T-helper 2 cell treated with Interferon-gamma antibody and Interleukin-4, amounts not matched to agents 100 ng/mL and 5 ng/mL, for 36 hours (primary cell): ENCODE data around the gene SAXO2. TPM values are rescaled to one million over a fixed set of nuclear protein-coding genes. Genes with fewer than 3 reads are reported as not detected.
"Not testable (repeated sequence)": the region's sequence is repeated elsewhere in the genome, so short reads cannot be mapped to it uniquely, and the experiment has no call there.

Source experiments
- intact Hi-C: fragments of 100-400 bp; cut with micrococcal nuclease; formaldehyde crosslinking; loops from one replicate; pipeline ENCODE4 v1.15.1; 2023
- total RNA-seq: library from RNA; stranded (reverse); gene quantifications from 2 replicates; pipeline ENCODE4 v1.2.3, GENCODE V29; 2022

The SAXO2 gene
- total RNA-seq, 1 donor from 2014 or later = 0.68 TPM

- intact Hi-C loops = not testable (repeated sequence)
Measured at GRCh38 chr15:82284381-82284780, 21.8 kb downstream of the SAXO2 start.

DNA sequence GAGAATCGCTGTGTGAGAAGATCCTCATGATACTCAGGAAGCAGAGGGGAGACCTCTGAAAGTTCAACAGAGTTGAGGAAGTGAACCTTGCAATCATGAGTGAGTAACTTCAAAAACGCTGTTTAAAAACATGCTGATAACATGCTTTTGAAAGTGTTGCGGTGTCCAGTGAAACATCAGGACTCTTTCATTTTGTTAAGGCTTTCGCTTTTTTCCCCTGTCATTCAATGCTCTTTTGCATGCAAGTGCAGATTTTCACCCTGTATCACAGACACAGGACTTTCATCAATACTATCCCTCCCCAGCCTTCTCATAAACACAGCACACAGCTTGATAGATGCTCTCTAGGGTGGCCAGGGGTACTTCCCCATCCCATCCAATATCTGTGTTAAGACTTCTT, 23.9 kb downstream of the SAXO2 start:
- intact Hi-C loops = not testable (repeated sequence)

DNA sequence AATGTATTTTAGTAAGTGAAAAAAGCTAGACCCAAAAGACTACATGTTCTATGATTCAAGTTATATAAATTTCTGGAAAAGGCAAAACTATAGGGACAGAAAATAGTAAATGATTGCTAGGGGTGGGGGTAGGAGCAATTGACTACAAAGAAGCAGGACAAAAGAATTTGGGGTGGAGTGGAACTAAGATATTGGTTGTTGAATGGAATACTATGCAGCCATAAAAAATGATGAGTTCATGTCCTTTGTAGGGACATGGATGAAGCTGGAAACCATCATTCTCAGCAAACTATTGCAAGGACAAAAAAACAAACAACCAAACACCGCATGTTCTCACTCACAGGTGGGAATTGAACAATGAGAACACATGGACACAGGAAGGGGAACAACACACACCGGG, 25.6 kb downstream of the SAXO2 start:
- intact Hi-C loops = not testable (repeated sequence)

DNA sequence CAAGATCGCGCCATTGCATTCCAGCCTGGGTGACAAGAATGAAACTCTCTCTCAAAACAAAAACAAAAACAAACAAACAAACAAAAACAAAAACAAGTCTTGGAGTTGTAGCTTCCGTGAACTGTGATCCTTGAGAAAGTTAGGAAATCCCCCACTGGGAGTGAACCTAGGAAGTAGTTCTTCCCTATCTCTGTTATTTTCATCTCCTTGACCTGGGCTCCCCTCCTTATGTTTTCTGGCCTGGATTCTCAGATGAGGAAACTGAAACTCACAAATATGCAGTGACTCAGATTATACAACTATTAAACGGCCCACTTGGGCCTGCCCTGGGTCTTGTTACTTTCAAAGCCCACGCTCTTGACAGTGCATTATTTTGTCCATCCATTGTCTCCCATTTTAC, 29.7 kb downstream of the SAXO2 start:
- intact Hi-C loops = no loop called here

GRCh38 chr15:82294061-82294690, 31.6 kb downstream of the SAXO2 start:
- intact Hi-C loops = no loop called here

DNA sequence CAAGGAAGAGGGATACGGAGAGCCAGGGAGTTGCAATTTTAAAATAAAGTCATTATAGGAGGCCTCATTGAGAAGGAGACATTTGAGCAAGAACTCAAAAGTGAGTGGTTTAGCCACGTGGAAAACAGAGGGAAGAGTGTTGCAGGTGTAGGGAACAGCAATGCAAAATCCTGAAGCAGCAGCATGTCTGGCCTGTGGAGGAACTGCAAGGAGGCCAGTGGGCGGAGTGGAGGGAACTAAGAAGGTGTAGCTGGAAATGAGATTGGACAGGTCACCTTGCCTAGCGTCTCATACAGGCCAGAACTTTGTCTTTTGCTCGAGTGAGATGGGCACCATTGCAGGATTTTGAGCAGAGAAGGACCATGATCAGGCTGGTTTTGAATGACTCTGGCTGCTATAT, 34.9 kb downstream of the SAXO2 start:
- intact Hi-C loops = no loop called here

- intact Hi-C loops = no loop called here
Measured at GRCh38 chr15:82298032-82298431, 35.4 kb downstream of the SAXO2 start.

DNA sequence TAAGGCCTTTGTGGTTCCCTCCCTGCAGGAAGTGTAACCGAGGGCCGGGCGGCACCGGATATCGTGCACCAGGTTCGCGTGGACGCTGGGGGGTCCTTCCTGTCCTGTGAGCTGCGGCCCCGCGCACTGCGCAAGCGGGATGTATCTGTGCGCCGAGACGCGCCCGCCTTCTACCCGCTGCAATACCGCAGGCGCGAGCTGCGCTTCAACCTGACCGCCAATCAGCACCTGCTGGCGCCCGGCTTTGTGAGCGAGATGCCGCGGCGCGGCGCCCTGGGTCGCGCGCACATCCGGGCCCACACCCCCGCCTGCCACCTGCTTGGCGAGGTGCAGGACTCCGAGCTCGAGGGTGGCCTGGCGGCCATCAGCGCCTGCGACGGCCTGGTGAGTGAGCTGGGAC, 35.9 kb downstream of the SAXO2 start:
- intact Hi-C loops = no loop called here

- intact Hi-C loops = not testable (repeated sequence)
Measured at GRCh38 chr15:82299511-82299914, 36.9 kb downstream of the SAXO2 start.

GRCh38 chr15:82300326-82300725, 37.7 kb downstream of the SAXO2 start:
- intact Hi-C loops = not testable (repeated sequence)

DNA sequence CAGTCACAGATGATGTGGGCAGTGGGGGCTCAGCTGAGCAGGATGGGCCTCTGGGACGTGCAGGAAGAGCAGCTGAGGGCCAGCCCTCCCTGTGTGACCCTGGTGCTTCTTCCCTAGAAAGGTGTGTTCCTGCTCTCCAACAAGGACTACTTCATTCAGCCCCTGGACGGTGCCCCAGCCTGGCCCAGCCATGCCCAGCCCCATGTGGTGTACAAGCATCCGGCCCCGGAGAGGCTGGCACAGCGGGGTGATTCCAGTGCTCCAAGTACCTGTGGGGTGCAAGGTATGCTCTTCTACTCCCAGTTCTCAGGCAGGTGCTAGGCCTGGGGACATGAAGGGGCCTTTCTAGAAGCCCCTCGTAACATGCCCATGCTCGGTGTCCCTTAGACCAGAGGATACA, 38.3 kb downstream of the SAXO2 start:
- intact Hi-C loops = no loop called here

GRCh38 chr15:82301296-82302016, 38.8 kb downstream of the SAXO2 start:
- intact Hi-C loops = no loop called here

DNA sequence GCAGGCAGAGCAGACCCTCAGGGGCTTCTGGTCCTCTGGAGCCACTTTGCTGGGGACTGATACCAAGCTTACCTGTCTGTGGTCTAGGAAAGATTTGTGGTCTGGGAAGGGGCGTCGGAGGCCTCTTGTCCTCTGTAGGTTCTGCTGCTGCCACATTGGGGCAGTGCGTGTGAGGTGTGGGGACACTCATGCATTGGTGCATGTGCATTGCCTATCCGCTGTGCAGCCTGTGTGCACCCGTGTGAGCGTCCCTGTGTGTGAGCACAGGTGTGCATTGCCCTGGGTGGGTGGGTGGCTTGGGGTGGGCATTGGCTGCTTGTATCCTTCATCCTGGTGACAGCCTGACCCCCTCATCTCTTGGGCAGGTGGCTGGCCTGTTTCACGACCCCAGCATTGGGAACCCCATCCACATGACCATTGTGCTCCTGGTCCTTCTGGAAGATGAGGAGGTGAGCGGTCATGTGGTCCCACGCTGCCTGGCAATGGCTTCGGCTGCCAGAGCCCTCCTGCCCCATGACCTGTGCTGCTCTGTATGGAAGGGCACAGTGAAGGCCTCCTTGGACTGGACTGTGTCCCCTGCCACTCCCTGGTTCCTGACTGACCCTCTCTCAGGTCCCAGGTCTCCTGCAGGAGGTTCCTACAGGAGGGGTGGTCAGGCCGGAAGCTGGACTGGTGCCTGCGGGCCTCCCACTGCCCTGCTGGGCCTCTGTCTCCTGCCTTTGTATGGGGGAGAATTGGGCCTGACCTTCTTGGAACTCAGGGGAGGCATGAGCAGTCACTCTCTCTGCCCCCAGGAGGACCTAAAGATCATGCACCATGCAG, 41.5 kb downstream of the SAXO2 start:
- intact Hi-C loops = no loop called here

DNA sequence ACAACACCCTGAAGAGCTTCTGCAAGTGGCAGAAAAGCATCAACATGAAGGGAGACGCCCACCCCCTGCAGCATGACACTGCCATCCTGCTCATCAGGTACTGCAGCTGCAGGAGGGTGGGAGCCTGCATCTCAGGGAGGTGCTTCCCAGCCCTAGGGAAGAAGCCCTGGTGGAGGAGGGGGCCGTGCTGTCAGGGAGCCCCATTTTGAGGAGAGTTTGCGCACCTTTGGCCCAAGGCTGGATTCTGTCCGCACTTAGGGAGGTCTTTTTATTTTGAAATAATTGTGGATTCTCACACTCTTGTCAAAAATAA, 42.1 kb downstream of the SAXO2 start:
- intact Hi-C loops = no loop called here

DNA sequence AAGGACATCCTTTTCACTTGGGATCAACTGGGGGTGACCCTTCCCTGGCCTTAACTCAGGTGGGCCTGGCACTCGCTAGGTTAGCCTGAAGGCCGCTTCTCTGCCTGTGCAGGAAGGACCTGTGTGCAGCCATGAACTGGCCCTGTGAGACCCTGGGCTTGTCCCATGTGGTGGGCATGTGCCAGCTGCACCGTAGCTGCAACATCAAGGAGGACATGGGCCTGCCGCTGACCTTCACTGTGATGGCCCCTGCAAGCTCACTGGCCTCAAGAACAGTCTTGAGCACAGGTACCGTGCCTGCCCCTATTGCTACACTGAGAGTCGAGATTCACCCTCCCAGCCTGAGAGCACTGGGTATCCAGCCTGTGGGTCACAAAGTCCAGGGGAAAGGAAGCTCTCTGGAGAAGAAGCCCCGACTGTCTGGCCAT, 43.0 kb downstream of the SAXO2 start:
- intact Hi-C loops = no loop called here

DNA sequence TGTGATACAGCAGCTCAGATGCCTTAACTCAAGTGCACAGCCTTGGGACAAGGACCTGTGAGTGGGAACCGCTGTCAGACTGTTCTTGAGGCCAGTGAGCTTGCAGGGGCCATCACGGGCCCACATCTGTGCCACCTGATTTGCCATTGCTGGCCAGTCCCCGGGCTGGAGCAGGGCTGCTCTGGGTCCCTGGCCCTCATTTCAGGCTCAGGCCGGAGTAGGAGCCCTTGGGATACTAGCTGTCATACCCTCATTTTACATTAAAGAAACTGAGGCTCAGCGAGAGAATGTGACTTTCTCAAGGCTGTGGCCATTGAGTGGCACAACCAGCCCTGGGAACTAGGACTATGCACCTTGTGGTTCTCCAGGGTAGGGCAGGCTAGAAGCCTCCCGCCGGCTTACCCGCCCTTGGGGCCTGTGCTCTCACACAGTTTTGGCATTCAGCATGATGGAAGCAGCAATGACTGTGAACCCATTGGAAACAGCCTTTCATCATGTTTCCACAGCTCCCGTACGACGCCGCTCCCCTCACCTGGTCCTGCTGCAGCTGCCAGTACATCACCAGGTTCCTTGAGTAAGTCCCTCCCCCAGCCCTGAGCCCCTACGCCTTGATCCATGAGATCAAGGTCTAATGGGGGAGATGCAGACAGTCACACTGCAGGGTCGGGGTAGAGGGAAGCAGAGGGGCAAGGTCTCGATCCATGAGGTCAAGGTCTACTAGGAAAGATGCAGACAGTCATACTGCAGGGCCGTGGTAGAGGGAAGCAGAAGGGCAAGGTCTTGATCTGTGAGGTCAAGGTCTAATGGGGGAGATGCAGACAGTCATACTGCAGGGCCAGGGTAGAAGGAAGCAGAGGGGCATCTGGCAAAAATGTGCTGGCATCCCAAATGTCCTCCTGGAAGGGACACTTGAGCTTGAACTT, 44.4 kb downstream of the SAXO2 start:
- intact Hi-C loops = no loop called here

DNA sequence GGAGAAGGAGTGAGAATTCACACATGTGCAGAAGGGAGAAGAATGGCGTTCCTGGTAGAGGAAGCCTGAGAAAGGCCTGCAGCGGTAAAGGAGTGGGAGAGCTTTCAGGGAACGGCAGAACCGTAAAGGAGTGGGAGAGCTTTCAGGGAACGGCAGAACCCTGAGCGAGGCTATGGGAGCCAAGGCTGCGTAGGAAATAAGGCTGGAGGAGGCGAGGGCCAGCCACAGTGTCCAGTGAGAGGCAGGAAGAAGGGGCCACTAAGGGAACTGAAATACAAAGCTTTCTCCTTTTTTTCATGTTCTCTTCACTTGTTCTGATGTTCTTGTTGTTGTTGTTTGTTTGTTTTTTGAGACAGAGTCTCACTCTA, 45.1 kb downstream of the SAXO2 start:
- intact Hi-C loops = no loop called here

DNA sequence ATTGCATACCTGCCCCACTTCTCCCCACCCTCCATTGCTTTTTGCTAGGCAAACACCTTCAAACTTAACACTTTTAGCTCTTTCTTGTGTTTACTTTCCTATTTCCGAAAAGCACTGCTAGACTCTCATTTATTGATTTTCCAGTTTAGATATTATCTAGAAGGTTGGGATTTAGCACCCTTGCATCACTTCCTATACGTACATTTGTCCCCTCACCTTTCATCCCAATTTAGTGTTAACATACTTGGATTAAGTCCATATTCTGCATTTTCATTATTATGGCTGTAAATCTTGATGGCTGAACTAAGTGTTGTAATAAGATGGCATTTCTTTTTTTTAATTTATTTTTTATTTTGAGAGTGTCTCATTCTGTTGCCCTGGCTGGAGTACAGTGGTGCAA, 47.2 kb downstream of the SAXO2 start:
- intact Hi-C loops = no loop called here

- intact Hi-C loops = not testable (repeated sequence)
Measured at GRCh38 chr15:82311321-82311720, 48.7 kb downstream of the SAXO2 start.

DNA sequence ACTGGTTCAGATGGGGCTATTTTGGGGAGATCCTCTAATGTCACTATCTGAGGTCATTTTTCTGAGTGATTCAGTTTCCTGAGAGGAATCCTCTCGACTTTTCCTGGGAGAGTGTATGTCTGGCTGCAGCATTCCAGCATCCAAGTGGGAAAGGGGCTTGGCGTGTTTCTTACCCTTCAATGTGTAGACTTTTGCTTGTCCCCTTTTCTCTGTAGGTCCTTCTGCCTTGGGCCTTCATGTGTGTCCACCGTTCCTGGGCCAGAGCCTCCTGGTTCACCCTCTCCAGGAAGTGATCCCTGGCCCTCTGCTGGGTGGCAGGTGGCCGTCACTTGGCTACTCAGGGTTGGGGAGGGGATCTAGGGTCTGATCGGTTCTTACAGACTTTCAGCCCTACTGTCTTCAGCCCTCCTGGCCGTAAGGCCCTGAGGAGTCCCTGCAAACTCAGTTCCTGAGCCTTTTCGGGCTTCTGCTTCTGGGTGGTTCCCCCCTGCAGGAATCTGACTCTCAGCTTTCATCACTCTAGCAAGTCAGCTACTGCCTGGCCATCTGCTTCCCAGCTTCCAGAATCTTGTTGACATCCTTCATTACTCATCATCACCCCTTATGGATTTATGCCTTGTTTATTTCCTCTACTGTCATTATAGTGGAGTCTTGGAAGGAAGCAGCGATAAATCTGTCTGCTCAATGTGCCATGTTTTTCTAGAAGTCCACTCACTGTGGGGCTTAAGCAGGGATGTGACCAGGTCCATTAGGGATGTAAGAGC, 50.1 kb downstream of the SAXO2 start:
- intact Hi-C loops = no loop called here

DNA sequence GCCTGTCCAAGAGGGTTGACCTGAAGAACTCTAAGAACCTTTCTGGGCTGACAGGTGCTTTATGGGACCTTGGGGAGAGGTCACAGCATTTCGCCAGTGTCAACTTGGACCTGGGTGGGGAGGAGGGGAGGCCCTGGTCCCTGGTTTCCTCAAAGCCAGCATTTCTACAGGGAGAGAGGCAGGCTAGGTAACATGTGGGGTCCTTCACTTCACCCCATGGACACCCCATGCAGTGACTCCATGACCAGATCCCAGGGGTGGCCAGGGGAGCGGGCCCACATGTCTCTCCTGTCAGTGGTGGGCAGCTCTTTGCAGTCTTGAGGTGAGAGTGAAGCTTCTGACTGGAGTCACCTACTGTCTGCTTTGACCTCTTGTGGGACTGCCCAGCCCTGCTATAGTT, 50.8 kb downstream of the SAXO2 start:
- intact Hi-C loops = no loop called here
